WTC11 (cell line): ENCODE data around the gene KDELR1. TPM values are rescaled to one million over a fixed set of nuclear protein-coding genes. Genes with fewer than 3 reads are reported as not detected.

Source experiments
- ATAC-seq: fragments of 200-7000 bp; cut with Tn5 transposase; 2 replicates; pipeline ENCODE4 v1.10.0; 2021; ENCODE audit warnings: mild to moderate bottlenecking, moderate library complexity
- Bru-seq: library from RNA; stranded (reverse); fragments of 400-500 nt; gene quantifications from one replicate; lab custom pipeline; 2021; lab: Mats Ljungman, UMichigan
- CTCF ChIA-PET: fragments of 300-600 bp; sonication (Branson Sonifier 250); formaldehyde crosslinking; loops from one replicate; lab custom pipeline; 2021; ENCODE audit warnings: antibody characterized with exemption; lab: Charles Lee
- POLR2A ChIA-PET: fragments of 350-600 bp; sonication (Branson Sonifier 250); formaldehyde crosslinking; loops from one replicate; lab custom pipeline; 2021; ENCODE audit warnings: antibody characterized with exemption; lab: Charles Lee
- DNase-seq: peaks from one replicate; pipeline ENCODE4 v3.0.0; 2021; ENCODE audit warnings: low spot score
- H3K27ac Mint-ChIP-seq: 2 replicates; pipeline ENCODE4 v1.8.0; 2021; ENCODE audit warnings: mixed read lengths
- H3K27me3 Mint-ChIP-seq: 2 replicates; pipeline ENCODE4 v1.8.0; 2021; ENCODE audit warnings: low read depth, mild to moderate bottlenecking, moderate library complexity, mixed read lengths
- H3K36me3 Mint-ChIP-seq: 2 replicates; pipeline ENCODE4 v1.8.0; 2021; ENCODE audit warnings: mixed read lengths
- H3K4me1 Mint-ChIP-seq: 2 replicates; pipeline ENCODE4 v1.8.0; 2022; ENCODE audit warnings: mixed read lengths
- H3K4me3 Mint-ChIP-seq: 2 replicates; pipeline ENCODE4 v1.8.0; 2021; ENCODE audit warnings: mild to moderate bottlenecking, moderate library complexity, mixed read lengths
- H3K9me3 Mint-ChIP-seq: 2 replicates; pipeline ENCODE4 v1.8.0; 2021; ENCODE audit warnings: mixed read lengths
- CTCF ChIP-seq: fragments of 200-600 bp; IDR thresholded peaks from 2 replicates; pipeline ENCODE4 v1.8.0; 2022; ENCODE audit warnings: antibody characterized with exemption
- E2F1 ChIP-seq: sonication (generic); formaldehyde crosslinking; IDR thresholded peaks from 2 replicates; pipeline ENCODE4 v1.8.0; 2022; ENCODE audit warnings: mild to moderate bottlenecking, missing genetic modification reagents
- E2F5 ChIP-seq: sonication (generic); formaldehyde crosslinking; IDR thresholded peaks from 2 replicates; pipeline ENCODE4 v1.8.1; 2022; ENCODE audit warnings: mild to moderate bottlenecking, moderate library complexity, missing genetic modification reagents
- FOXP4 ChIP-seq: sonication (generic); formaldehyde crosslinking; IDR thresholded peaks from 2 replicates; pipeline ENCODE4 v1.8.0; 2022; ENCODE audit warnings: mild to moderate bottlenecking, missing genetic modification reagents
- GTF2I ChIP-seq: fragments of 250-450 bp; sonication (Bioruptor Pico); conservative IDR thresholded peaks from 2 replicates; pipeline ENCODE4 v1.4.0; 2021; ENCODE audit warnings: mild to moderate bottlenecking
- HMGXB4 ChIP-seq: sonication (generic); formaldehyde crosslinking; IDR thresholded peaks from 2 replicates; pipeline ENCODE4 v1.8.1; 2023; ENCODE audit warnings: mild to moderate bottlenecking, moderate library complexity, missing genetic modification reagents
- MLX ChIP-seq: sonication (generic); formaldehyde crosslinking; IDR thresholded peaks from 2 replicates; pipeline ENCODE4 v1.8.1; 2023; ENCODE audit warnings: mild to moderate bottlenecking, missing genetic modification reagents, moderate library complexity
- NR1H2 ChIP-seq: sonication (generic); formaldehyde crosslinking; IDR thresholded peaks from 2 replicates; pipeline ENCODE4 v1.9.0; 2021; ENCODE audit warnings: mild to moderate bottlenecking, moderate library complexity, missing genetic modification reagents
- PRDM15 ChIP-seq: sonication (generic); formaldehyde crosslinking; IDR thresholded peaks from 2 replicates; pipeline ENCODE4 v1.8.0; 2022; ENCODE audit warnings: missing genetic modification reagents
- SMAD3 ChIP-seq: sonication (generic); formaldehyde crosslinking; IDR thresholded peaks from 2 replicates; pipeline ENCODE4 v1.8.0; 2022; ENCODE audit warnings: missing genetic modification reagents, mild to moderate bottlenecking, borderline replicate concordance
- SP1 ChIP-seq: sonication (generic); formaldehyde crosslinking; conservative IDR thresholded peaks from 2 replicates; pipeline ENCODE4 v1.8.1; 2022; ENCODE audit warnings: missing genetic modification reagents
- long read RNA-seq, 3 experiments: library from RNA in 1 of 3; library from capped mRNA in 1 of 3; library from polyadenylated mRNA in 1 of 3; unstranded in 2 of 3; stranded (forward) in 1 of 3; transcript quantifications; one replicate each; pipeline ENCODE4 v2.0.0, GENCODE V29; 2021
- total RNA-seq: library from RNA; stranded (reverse); gene quantifications from 3 replicates; pipeline ENCODE4 v1.2.3, GENCODE V29; 2021

KDELR1 gene
- 207 to 226 TPM (median 223 TPM) in 3 replicates for total RNA-seq
- percentile 77 among the genes with signal in this experiment for Bru-seq, nascent RNA
- long read RNA-seq, experiment 1, transcript KDELR1-203 (4 exons, 1,594 nt), result minor isoform, 12 of 341 reads
- long read RNA-seq, experiment 1, transcript KDELR1-201 (5 exons, 1,557 nt), result major isoform, 306 of 341 reads
- long read RNA-seq, experiment 1, partial matches to known transcripts, result 12 of 341 reads
- long read RNA-seq, experiment 1, other reads (novel, unspliced or antisense), result 11 of 341 reads
- long read RNA-seq, experiment 2, transcript KDELR1-203 (4 exons, 1,594 nt), result minor isoform, 6 of 476 reads
- long read RNA-seq, experiment 2, transcript KDELR1-201 (5 exons, 1,557 nt), result major isoform, 354 of 476 reads
- long read RNA-seq, experiment 2, partial matches to known transcripts, result 94 of 476 reads
- long read RNA-seq, experiment 2, other reads (novel, unspliced or antisense), result 21 of 476 reads
- long read RNA-seq, experiment 3, transcript KDELR1-201 (5 exons, 1,557 nt), result major isoform, 761 of 778 reads
- long read RNA-seq, experiment 3, partial matches to known transcripts, result 4 of 778 reads
- long read RNA-seq, experiment 3, other reads (novel, unspliced or antisense), result 9 of 778 reads

GRCh38 chr19:48391100-48392005 is at the start of gene KDELR1:
TSS of gene KDELR1 (minus strand) at chr19:48391551. CDS start at chr19:48391358, 193 bp downstream.
- DNase-seq, result peak; percentile 79
- Mint-ChIP-seq H3K36me3 (peaks cover 18% of the 10 kb centered on the region), H3K4me3 (peak within 1 kb of the TSS; percentile 91), H3K4me1 (peaks cover 31% of the 10 kb centered on the region), H3K9me3 (no peaks in the 10 kb centered on the region), H3K27ac (peak within 1 kb of the TSS; percentile 60; the same call in 1 of the 2 replicates), H3K27me3 (peaks cover 42% of the 10 kb centered on the region)
- ChIA-PET POLR2A (interaction anchor here (1.0 to 2.3 kb wide), 9 partner anchors 9 to 228 kb away, joined by 3 to 15 read pairs (median 4); partner anchors contain the start of genes GRWD1, SPHK2, SYNGR4 and TMEM143), CTCF (interaction anchor here (0.5 to 2.7 kb wide), 62 partner anchors 8 to 654 kb away, joined by 3 to 92 read pairs (median 6); partner anchors contain the start of genes GRWD1, IZUMO1, KCNJ14 and LIG1)
- TF ChIP-seq GTF2I (CRISPR knock-in tag), result no peak
- 0 out of 2 replicates have a peak, but pooled peaks have one; percentile 12 for TF ChIP-seq E2F5
- no peak for TF ChIP-seq MLX (CRISPR knock-in tag)
- TF ChIP-seq NR1H2, result no peak
- TF ChIP-seq PRDM15 (CRISPR knock-in tag), result 0 out of 2 replicates have a peak, but pooled peaks have one; percentile 47
- peak; percentile 49 for TF ChIP-seq HMGXB4 (CRISPR knock-in tag)
- TF ChIP-seq SP1 (CRISPR knock-in tag), result peak; percentile 91
- TF ChIP-seq E2F1 (CRISPR knock-in tag), result peak; percentile 65; the same call in 1 of the 2 replicates
- 0 out of 2 replicates have a peak, but pooled peaks have one; percentile 61 for TF ChIP-seq SMAD3 (CRISPR knock-in tag)
- 0 out of 2 replicates have a peak, but pooled peaks have one; percentile 12 for TF ChIP-seq FOXP4
- TF ChIP-seq CTCF, result peak; percentile 79
- ATAC-seq, result peak; percentile 73
